NCI-H748 (cell line): ENCODE data around the gene COX7A1.
"Not testable (repeated sequence)": the region's sequence is repeated elsewhere in the genome, so short reads cannot be mapped to it uniquely, and the experiment has no call there.

Experiments used
- DNase-seq: peaks from one replicate; lab custom pipeline; 2025; ENCODE audit not compliant: unreplicated experiment; lab: John Stamatoyannopoulos, UW

COX7A1 gene

GRCh38 chr19:36142046-36142445 is 10.2 kb downstream of the COX7A1 start:
- no peak for DNase-seq

- DNase-seq = peak; percentile 92
Observed at GRCh38 chr19:36141039-36141927, 11.0 kb downstream of the COX7A1 start.

- peak; percentile 96 for DNase-seq
Observed at GRCh38 chr19:36140304-36141038, 11.8 kb downstream of the COX7A1 start.

- DNase-seq = peak; percentile 98
Observed at GRCh38 chr19:36139473-36140303, 12.6 kb downstream of the COX7A1 start, which contains the start of gene CAPNS1. TSS of gene CAPNS1 (plus strand) at chr19:36140066. CDS start at chr19:36141012, 946 bp downstream.

- no peak for DNase-seq
Observed at GRCh38 chr19:36139120-36139472, 13.2 kb downstream of the COX7A1 start.

GRCh38 chr19:36136964-36137686 is 15.1 kb downstream of the COX7A1 start:
- no peak for DNase-seq

GRCh38 chr19:36134867-36135266 is 17.4 kb downstream of the COX7A1 start:
- not testable (repeated sequence) for DNase-seq

GRCh38 chr19:36131221-36131620 is 21.0 kb downstream of the COX7A1 start:
- not testable (repeated sequence) for DNase-seq

- DNase-seq = peak; percentile 67
Observed at GRCh38 chr19:36128392-36128736, 23.9 kb downstream of the COX7A1 start.

- no peak for DNase-seq
Observed at GRCh38 chr19:36125557-36125956, 26.7 kb downstream of the COX7A1 start.

- DNase-seq = no peak
Observed at GRCh38 chr19:36121486-36122124, 30.6 kb downstream of the COX7A1 start.

- no peak for DNase-seq
Observed at GRCh38 chr19:36120984-36121358, 31.3 kb downstream of the COX7A1 start.

- no peak for DNase-seq
Observed at GRCh38 chr19:36120092-36120983, 31.9 kb downstream of the COX7A1 start.

GRCh38 chr19:36116344-36116637 is 36.0 kb downstream of the COX7A1 start:
- no peak for DNase-seq

- peak; percentile 86 for DNase-seq
Observed at GRCh38 chr19:36115453-36116343, 36.5 kb downstream of the COX7A1 start, which contains the start of gene TBCB. TSS of gene TBCB (plus strand) at chr19:36115468. CDS start at chr19:36115561, 93 bp downstream.

- peak; percentile 100 for DNase-seq
Observed at GRCh38 chr19:36114721-36115452, 37.4 kb downstream of the COX7A1 start, which contains the start of gene POLR2I. TSS of gene POLR2I (minus strand) at chr19:36114875. CDS start at chr19:36114856, 19 bp downstream.
